CD4-positive, alpha-beta T cell treated with Interferon alpha-2 for 1 hour (primary cell): ENCODE measurements around the gene SLC20A1.
"Not testable (repeated sequence)": the region's sequence is repeated elsewhere in the genome, so short reads cannot be mapped to it uniquely, and the experiment has no call there.

ENCODE experiments used
- DNase-seq, 2 donors: peaks; one replicate each; pipeline ENCODE4 v3.0.0-alpha.2; 2020 to 2022

Gene SLC20A1

DNA sequence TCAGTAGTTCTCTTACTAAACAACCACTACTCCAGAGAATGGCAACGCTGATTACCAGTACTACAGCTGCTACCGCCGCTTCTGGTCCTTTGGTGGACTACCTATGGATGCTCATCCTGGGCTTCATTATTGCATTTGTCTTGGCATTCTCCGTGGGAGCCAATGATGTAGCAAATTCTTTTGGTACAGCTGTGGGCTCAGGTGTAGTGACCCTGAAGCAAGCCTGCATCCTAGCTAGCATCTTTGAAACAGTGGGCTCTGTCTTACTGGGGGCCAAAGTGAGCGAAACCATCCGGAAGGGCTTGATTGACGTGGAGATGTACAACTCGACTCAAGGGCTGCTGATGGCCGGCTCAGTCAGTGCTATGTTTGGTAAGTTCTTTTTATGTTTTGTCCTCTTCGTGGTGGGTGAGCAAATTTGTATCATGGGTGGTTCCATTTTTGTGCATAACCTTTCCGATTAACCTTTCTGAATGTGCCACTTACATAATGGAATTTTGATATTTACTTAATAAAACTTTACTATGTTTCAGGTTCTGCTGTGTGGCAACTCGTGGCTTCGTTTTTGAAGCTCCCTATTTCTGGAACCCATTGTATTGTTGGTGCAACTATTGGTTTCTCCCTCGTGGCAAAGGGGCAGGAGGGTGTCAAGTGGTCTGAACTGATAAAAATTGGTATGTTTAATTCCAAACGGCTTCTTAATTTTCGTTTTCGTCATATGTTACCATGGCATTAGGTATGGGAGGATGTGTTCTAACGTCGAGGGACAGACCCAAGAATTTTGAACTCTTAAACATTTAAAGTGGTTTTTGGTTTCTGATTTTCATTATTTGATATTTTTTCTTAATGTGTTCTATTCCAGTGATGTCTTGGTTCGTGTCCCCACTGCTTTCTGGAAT lies 1.3 kb downstream of the SLC20A1 start:
- no peak for DNase-seq

DNA sequence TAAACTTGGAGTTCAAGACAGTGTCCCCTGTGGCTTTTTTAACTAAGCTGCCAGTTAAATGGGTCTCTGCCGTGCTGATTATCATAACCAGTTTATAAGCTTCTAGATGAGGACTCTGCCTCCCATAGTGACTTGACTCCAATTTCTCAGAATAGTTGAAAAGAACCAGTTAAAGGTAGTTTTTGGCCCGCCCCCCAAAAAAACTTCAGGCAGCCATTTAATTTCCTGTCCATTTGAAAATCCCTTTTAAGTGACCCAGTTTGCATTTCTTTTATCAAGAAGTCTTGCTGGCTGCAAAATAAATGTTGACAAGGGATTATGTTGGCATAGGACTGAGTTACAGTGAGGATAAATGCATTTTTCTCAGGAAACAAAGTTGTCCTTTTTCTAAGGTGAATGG lies 2.3 kb downstream of the SLC20A1 start:
- DNase-seq = peak in 1 of 2 donors; percentile 40

GRCh38 chr2:112656679-112657078 lies 10.9 kb downstream of the SLC20A1 start:
- DNase-seq = no peak

- DNase-seq = no peak
Observed at GRCh38 chr2:112658301-112658700, 12.6 kb downstream of the SLC20A1 start.

GRCh38 chr2:112658839-112659667 lies 13.3 kb downstream of the SLC20A1 start:
- DNase-seq = no peak

- DNase-seq = no peak
Observed at GRCh38 chr2:112660138-112660537, 14.4 kb downstream of the SLC20A1 start.

DNA sequence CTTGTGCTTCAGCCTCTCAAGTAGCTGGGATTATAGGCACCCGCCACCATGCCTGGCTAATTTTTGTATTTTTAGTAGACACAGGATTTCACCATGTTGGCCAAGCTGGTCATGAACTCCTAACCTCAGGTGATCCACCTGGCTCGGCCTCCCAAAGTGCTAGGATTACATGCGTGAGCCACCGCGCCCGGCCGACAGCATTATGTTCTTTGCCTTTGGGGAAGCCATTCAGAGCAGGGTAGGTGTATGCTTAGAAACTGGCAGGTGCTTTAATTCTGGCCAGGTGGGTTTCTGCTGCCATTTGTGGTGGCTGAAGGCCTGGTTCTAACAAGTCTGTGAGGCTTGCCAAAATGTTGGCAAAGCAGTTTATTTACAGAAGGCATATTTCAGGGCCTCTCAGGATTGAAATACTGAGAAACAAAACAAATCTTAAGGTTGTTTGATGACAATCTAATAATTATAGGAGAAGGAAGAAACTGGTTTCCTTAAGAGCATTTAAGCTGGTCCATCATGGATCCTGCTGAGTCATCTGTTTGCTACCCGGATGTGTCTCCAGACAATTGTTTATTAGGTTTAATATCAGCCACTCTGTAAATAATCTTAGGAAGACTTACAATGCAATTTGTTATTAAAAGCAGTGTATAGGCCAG lies 16.0 kb downstream of the SLC20A1 start:
- no peak for DNase-seq

- no peak for DNase-seq
Observed at GRCh38 chr2:112662704-112663103, 17.0 kb downstream of the SLC20A1 start.

GRCh38 chr2:112664689-112665088 lies 18.9 kb downstream of the SLC20A1 start:
- DNase-seq = no peak

DNA sequence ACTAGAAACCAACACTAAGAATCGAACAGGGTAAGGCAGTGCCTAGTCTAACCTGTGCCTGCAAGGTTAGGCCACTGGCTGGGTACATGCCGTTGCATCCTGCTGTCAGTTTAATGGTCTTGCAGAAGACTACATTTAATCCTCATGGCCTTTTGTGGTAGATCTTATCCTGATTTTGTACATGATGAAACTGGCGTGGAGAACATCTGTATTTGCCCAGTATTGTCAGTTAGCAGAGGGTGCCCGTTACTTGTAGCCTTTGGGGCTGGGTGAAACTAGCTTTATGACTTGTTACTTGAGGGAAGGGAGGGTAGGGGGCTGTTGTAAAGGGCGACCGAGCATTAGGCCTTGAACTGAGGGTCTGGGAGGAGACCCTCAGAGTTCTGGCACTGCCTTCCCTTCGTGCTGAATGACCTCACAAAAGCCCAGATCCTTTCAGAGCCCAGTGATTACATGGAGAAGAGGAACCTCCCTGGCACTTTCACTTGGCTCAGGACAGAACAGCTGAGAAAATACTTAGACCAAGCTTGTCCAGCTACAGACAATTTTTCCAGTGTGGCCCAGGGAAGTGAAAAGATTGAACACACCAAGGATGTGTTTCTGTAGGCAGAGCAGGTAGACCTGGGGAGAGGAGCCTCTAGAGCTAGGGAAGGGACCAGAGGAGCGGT lies 19.5 kb downstream of the SLC20A1 start:
- no peak for DNase-seq

- no peak for DNase-seq
Observed at GRCh38 chr2:112666761-112667122, 21.0 kb downstream of the SLC20A1 start.

DNA sequence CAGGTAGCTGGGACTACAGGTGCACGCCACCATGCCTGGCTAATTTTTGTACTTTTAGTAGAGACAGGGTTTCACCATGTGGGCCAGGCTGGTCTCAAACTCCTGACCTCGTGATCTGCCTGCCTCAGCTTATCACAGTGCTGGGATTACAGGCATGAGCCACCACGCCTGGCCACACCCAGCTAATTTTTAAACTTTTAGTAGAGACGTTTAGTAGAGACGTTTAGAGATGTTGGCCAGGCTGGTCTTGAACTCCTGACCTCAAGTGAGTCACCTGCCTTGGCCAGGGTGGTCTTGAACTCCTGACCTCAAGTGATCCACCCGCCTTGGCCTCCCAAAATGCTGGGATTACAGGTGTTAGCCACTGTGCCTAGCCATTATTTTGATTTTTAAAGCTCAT lies 21.8 kb downstream of the SLC20A1 start:
- not testable (repeated sequence) for DNase-seq

GRCh38 chr2:112669667-112670066 lies 23.9 kb downstream of the SLC20A1 start:
- DNase-seq = no peak

- DNase-seq = no peak
Observed at GRCh38 chr2:112670252-112671022, 24.7 kb downstream of the SLC20A1 start.

DNA sequence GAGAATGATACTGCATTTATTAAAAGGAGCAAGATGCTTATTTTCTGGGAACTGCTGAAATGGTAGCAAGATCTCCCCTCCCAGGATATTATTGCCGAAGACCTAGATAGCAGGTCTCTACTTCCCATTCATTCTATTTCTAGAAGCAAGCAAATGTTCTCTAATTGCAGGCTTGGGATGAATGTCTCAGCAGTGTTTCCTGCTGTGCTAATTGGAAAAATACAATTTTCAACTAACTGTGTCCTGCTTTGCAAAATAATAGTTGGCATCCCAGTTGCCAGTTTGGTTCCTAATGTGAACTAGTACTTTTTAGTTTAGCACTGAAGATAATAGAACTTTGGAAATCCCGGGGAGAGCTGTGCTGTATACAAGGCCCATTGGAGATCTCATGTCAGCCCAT lies 26.1 kb downstream of the SLC20A1 start:
- DNase-seq = no peak

- no peak for DNase-seq
Observed at GRCh38 chr2:112673008-112673407, 27.3 kb downstream of the SLC20A1 start.

GRCh38 chr2:112674229-112674628 lies 28.5 kb downstream of the SLC20A1 start:
- DNase-seq = peak; percentile 33 to 74

GRCh38 chr2:112679484-112679883 lies 33.7 kb downstream of the SLC20A1 start:
- DNase-seq = no peak

DNA sequence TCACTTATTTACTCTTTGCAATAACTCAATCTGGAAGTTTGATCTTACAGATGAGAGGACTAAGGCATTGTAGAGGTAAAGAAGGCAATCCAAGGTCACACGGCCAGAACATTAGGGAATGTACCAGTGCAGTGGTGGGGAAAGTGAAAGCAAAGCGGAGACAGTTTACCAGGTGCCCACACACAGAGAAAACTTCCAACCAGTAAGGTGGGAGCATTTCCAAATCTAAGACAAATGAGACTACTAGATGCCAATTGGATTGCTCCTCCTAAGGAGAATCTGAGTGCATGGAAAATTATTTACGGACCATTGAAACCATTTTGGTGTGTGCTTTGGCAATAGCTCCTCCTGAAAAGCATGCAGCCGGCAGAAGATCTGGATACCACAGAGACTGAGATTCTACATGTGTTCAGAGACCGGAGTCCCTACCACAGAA lies 34.9 kb downstream of the SLC20A1 start:
- DNase-seq = no peak

GRCh38 chr2:112682101-112682500 lies 36.4 kb downstream of the SLC20A1 start:
- DNase-seq = peak in 1 of 2 donors; percentile 22

DNA sequence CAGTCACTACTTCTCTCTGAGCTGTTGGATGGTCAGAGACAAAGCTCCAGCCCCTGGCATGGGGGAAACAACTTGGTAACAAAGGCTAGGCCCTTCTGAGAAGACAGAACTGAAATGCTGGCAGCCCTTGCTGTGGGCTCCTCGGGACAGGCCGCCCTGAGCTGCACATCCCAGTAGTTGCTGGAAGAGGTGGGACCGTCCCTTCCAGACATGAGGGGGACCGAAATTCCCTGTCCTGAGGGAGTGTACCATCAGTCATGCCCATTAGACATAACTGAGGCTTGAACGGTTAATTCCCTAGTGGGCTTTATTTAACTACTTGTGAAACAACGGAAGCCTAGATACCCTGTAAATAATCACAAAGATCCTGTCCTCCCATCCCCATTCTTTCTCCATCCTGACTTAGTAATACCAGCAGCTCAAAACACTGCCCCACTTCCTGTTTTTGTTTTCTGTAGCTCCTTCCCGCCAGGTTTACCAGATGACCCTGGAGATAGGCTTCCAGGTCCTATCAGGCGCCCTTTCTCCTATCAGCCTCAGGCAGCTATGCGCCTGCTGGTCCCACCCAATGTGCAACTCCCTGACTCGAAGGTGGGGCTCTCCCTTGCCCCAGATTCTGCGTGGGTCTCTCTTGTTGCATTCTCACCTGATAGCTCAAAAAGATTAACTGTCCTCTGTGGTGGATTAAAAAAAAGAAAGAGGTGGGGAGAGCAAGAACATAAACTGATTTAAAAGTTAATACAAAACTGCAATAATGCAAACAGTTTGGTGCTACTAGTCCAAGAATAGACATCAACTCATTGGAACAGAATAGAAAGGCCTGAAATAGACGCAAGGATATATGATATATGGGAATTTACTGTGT lies 38.0 kb downstream of the SLC20A1 start:
- no peak for DNase-seq
